Activated CD8-positive, alpha-beta T cell treated with anti-CD3 and anti-CD28 coated beads for 36 hours (primary cell): ENCODE results near the gene MPPED2. TPM values are rescaled to one million over a fixed set of nuclear protein-coding genes. Genes with fewer than 3 reads are reported as not detected.
A peak's percentile ranks its signal among the peaks of the same experiment; 100 is the strongest.

Experiments used
- ATAC-seq: fragments of 200-7000 bp; cut with Tn5 transposase; one replicate; pipeline ENCODE4 v1.10.0; 2021; ENCODE audit warnings: mild to moderate bottlenecking, moderate library complexity
- CTCF ChIA-PET: fragments of 350-600 bp; sonication (Branson Sonifier 250); formaldehyde crosslinking; loops from one replicate; lab custom pipeline; 2021; ENCODE audit warnings: antibody characterized with exemption; lab: Charles Lee
- POLR2A ChIA-PET: fragments of 350-600 bp; sonication (Branson Sonifier 250); formaldehyde crosslinking; loops from one replicate; lab custom pipeline; 2021; ENCODE audit warnings: antibody characterized with exemption; lab: Charles Lee
- DNase-seq: peaks from one replicate; pipeline ENCODE4 v3.0.0-alpha.2; 2020
- H3K27ac Mint-ChIP-seq: one replicate; pipeline ENCODE4 v1.8.0; 2021; ENCODE audit warnings: mild to moderate bottlenecking, mixed read lengths
- H3K27me3 Mint-ChIP-seq: one replicate; pipeline ENCODE4 v1.8.0; 2021; ENCODE audit warnings: mixed read lengths
- H3K36me3 Mint-ChIP-seq: one replicate; pipeline ENCODE4 v1.8.0; 2021; ENCODE audit warnings: low read depth, mixed read lengths
- H3K4me1 Mint-ChIP-seq: one replicate; pipeline ENCODE4 v1.8.0; 2021; ENCODE audit warnings: low read depth, mixed read lengths
- H3K4me3 Mint-ChIP-seq: one replicate; pipeline ENCODE4 v1.8.0; 2021; ENCODE audit warnings: mild to moderate bottlenecking, moderate library complexity, mixed read lengths
- H3K9me3 Mint-ChIP-seq: one replicate; pipeline ENCODE4 v1.8.0; 2021; ENCODE audit warnings: mixed read lengths
- intact Hi-C: fragments of 100-400 bp; cut with micrococcal nuclease; formaldehyde crosslinking; loops from one replicate; pipeline ENCODE4 v1.10.0; 2022
- total RNA-seq, 2 experiments: library from RNA; stranded (reverse); gene quantifications; one replicate each; pipeline ENCODE4 v1.2.3, GENCODE V29; 2021
- TF ChIP-seq, protein P1 (sequence below): fragments of 200-600 bp; IDR thresholded peaks from one replicate; pipeline ENCODE4 v1.8.0; 2022; ENCODE audit warnings: antibody characterized with exemption, mild to moderate bottlenecking

Gene MPPED2
- total RNA-seq, 2 experiments from 2014 or later = 0.63 TPM; not detected in 1

DNA sequence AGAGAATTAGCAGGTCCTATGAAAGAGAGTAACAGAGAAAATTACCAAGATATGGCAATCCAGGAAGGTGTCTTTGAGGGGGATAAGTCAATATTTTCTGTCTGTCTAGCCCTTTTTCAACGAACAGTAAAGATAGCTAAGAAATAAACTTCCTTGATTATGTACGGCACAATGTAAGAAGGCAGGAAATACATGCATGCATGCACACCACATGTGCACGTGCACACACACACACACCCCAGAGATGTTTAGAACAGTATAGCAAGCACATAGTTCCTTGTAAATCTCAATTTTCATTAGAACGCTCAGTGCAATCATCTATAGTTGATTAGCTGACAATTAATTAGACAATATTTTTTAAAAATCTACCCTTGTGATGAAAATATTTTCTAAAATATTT, 74.7 kb downstream of the MPPED2 start:
- Mint-ChIP-seq H3K27me3 (peaks cover 19% of the 10 kb centered on the region), H3K36me3 (no peaks in the 10 kb centered on the region), H3K9me3 (no peaks in the 10 kb centered on the region), H3K4me3 (no peak overlapping the region), H3K4me1 (peaks cover 16% of the 10 kb centered on the region), H3K27ac (no peak overlapping the region)
- TF ChIP-seq, protein P1, sequence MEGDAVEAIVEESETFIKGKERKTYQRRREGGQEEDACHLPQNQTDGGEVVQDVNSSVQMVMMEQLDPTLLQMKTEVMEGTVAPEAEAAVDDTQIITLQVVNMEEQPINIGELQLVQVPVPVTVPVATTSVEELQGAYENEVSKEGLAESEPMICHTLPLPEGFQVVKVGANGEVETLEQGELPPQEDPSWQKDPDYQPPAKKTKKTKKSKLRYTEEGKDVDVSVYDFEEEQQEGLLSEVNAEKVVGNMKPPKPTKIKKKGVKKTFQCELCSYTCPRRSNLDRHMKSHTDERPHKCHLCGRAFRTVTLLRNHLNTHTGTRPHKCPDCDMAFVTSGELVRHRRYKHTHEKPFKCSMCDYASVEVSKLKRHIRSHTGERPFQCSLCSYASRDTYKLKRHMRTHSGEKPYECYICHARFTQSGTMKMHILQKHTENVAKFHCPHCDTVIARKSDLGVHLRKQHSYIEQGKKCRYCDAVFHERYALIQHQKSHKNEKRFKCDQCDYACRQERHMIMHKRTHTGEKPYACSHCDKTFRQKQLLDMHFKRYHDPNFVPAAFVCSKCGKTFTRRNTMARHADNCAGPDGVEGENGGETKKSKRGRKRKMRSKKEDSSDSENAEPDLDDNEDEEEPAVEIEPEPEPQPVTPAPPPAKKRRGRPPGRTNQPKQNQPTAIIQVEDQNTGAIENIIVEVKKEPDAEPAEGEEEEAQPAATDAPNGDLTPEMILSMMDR = no peak
- intact Hi-C loops = loop anchor here (10.0 kb wide), 1 partner anchor 53 kb away; no protein-coding TSS in a partner anchor
- no peak for ATAC-seq
- POLR2A ChIA-PET = no interaction called here
- CTCF ChIA-PET = interaction anchor here (1.3 kb wide), 1 partner anchor 193 kb away, joined by 3 read pairs; no protein-coding TSS in a partner anchor
- DNase-seq = peak; percentile 5

DNA sequence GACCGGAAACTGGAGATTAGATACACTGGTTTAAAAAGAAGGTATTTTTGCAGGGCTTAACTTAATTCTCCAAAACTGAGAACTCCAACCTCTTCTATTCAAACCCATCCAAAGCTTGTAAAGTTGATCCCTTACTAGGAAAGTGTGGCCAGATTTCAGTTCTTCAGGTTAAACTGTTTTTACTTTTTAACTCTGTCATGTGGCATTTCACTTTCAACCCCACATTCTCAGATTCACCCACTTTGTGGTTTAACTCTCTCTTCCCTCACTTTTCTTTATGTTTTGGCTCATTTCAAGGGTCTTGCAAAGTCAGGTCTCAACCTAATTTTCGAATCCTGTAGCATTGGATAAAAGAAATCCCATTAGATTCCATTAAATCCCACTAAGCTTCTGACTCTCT, 75.4 kb downstream of the MPPED2 start:
- ATAC-seq (no peak), DNase-seq (no peak)
- intact Hi-C loops = loop anchor here (10.0 kb wide), 1 partner anchor 54 kb away; no protein-coding TSS in a partner anchor
- POLR2A ChIA-PET = no interaction called here
- Mint-ChIP-seq H3K9me3 (no peaks in the 10 kb centered on the region), H3K4me1 (peaks cover 16% of the 10 kb centered on the region), H3K4me3 (no peak overlapping the region), H3K27me3 (peaks cover 19% of the 10 kb centered on the region), H3K36me3 (no peaks in the 10 kb centered on the region), H3K27ac (no peak overlapping the region)
- CTCF ChIA-PET = interaction anchor here (1.3 kb wide), 1 partner anchor 192 kb away, joined by 3 read pairs; no protein-coding TSS in a partner anchor
- TF ChIP-seq, protein P1 = no peak

DNA sequence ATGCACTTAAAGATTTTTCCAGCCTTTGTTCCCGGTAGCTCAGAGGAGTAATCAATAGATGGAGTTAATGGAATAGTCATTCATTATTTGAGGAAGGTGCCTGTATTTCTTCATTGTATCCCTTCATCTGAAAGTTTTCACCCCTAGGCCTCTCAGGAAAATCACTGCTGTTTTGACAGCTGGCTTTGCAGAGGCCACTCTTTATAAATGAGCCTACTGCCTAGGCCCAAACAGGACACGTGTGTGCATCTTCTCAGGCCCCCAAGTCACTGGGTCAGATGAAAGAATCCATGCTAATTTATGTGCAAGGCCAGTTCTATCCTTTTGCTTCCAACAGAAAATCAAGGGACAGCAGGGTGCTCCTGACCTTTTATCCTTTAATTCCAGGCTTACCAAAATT, 76.8 kb downstream of the MPPED2 start:
- POLR2A ChIA-PET = no interaction called here
- Mint-ChIP-seq H3K27me3 (peaks cover 17% of the 10 kb centered on the region), H3K27ac (no peak overlapping the region), H3K4me3 (no peak overlapping the region), H3K36me3 (no peaks in the 10 kb centered on the region), H3K4me1 (peaks cover 16% of the 10 kb centered on the region), H3K9me3 (no peaks in the 10 kb centered on the region)
- DNase-seq (no peak), ATAC-seq (no peak)
- intact Hi-C loops = no loop called here
- CTCF ChIA-PET = no interaction called here
- TF ChIP-seq, protein P1 = no peak

DNA sequence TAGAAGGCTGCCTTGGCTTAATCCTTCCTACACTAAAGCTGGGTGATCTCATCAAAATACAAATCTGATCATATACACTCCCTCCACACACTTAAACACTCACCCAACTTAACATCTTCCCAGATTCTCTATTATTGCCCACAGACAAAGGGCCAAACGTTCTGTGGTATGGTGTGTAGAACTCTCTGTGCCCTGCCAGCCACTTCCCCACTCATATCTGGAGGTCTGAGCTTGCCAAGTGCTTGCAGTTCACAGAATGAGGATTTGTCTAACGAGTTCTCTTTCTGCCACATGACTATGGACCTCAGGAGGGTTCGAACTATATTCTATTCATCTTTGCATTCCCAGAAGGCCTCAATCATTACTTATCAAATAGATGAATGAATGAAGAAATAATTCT, 77.6 kb downstream of the MPPED2 start:
- TF ChIP-seq, protein P1 = no peak
- POLR2A ChIA-PET = no interaction called here
- Mint-ChIP-seq H3K27me3 (peaks cover 17% of the 10 kb centered on the region), H3K27ac (no peak overlapping the region), H3K9me3 (no peaks in the 10 kb centered on the region), H3K36me3 (no peaks in the 10 kb centered on the region), H3K4me3 (no peak overlapping the region), H3K4me1 (peaks cover 16% of the 10 kb centered on the region)
- CTCF ChIA-PET = no interaction called here
- intact Hi-C loops = no loop called here
- ATAC-seq = no peak
- DNase-seq = no peak

DNA sequence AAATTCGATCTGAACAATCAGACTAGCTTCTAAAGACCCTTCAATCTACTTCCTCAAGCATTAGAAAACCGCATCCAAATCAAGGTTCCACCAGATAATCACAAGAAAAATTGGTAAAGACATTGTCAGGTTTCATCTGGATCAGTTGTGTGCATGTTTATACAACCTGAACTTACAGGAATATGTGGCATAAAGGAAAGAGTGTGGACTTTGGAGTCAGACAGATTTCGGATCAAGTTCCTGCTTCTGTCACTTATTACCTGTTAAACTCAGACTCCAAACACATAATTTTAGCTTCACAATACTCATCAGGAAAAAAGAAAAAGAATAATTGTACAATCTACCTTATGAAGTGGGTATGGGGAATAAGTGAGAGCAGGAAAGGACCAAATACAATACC, 80.5 kb downstream of the MPPED2 start:
- intact Hi-C loops = no loop called here
- Mint-ChIP-seq H3K36me3 (no peaks in the 10 kb centered on the region), H3K4me3 (no peak overlapping the region), H3K9me3 (no peaks in the 10 kb centered on the region), H3K4me1 (peaks cover 8% of the 10 kb centered on the region), H3K27ac (no peak overlapping the region), H3K27me3 (peaks cover 16% of the 10 kb centered on the region)
- TF ChIP-seq, protein P1 = no peak
- ATAC-seq = no peak
- no peak for DNase-seq
- CTCF ChIA-PET = no interaction called here
- POLR2A ChIA-PET = no interaction called here
